HepG2 (cell line): ENCODE measurements around the gene NRDC. TPM values are rescaled to one million over a fixed set of nuclear protein-coding genes. Genes with fewer than 3 reads are reported as not detected.

ENCODE experiments used
- ATAC-seq: fragments of 200-7000 bp; cut with Tn5 transposase; 3 replicates; pipeline ENCODE4 v1.9.1; 2020; ENCODE audit warnings: mild to moderate bottlenecking, moderate library complexity
- BruUV-seq: library from RNA; stranded (reverse); fragments of 400-500 nt; replicated peaks from 2 replicates; lab custom pipeline; 2021; lab: Mats Ljungman, UMichigan
- CTCF ChIA-PET: fragments of 300-600 bp; formaldehyde crosslinking; extraction: SDS; loops from one replicate; lab custom pipeline; 2021; ENCODE audit warnings: low total read pairs, inconsistent platforms, low intra/inter-chr PET ratio; lab: Yijun Ruan, JAX
- POLR2A ChIA-PET: fragments of 350-600 bp; sonication (Branson Sonifier 250); formaldehyde crosslinking; loops from one replicate; lab custom pipeline; 2020; ENCODE audit warnings: antibody characterized with exemption, inconsistent platforms; lab: Yijun Ruan, JAX
- DNase-seq: peaks from one replicate; pipeline ENCODE4 v3.0.0-alpha.2; 2015; ENCODE audit warnings: low spot score
- FAIRE-seq: peaks from 3 replicates; lab custom pipeline; 2011; peaks lifted over from hg19 to GRCh38; lab: Jason Lieb, UNC
- H2AFZ ChIP-seq: one replicate; pipeline ENCODE4 v1.6.1; 2011; ENCODE audit warnings: low read length, inconsistent platforms
- H3K27ac ChIP-seq: fragments of 300-600 bp; 3 replicates; pipeline ENCODE4 v1.8.0; 2011; ENCODE audit warnings: mixed run types, mild to moderate bottlenecking, mixed read lengths, low read length, inconsistent platforms; ENCODE audit not compliant: insufficient read depth; ENCODE audit errors: extremely low read length
- H3K27me3 ChIP-seq, 2 experiments: fragments of 200-600 bp in 1 of 2; 2 replicates in 1 of 2; 3 replicates in 1 of 2; pipeline versions ENCODE4 v1.6.0 to v1.8.0; 2011; ENCODE audit warnings: low read length in 2 of 2, mild to moderate bottlenecking in 2 of 2, moderate library complexity in 2 of 2, inconsistent platforms in 1 of 2; ENCODE audit not compliant: insufficient read depth in 2 of 2, control insufficient read depth in 1 of 2
- H3K36me3 ChIP-seq, 2 experiments: fragments of 200-600 bp in 1 of 2; replicated peaks in 1 of 2; 2 replicates in 1 of 2; 3 replicates in 1 of 2; pipeline versions ENCODE4 v1.5.1 to v1.8.0; 2011; ENCODE audit warnings: low read length in 2 of 2, inconsistent platforms in 1 of 2; ENCODE audit not compliant: insufficient read depth in 2 of 2, control insufficient read depth in 1 of 2
- H3K4me1 ChIP-seq: 2 replicates; pipeline ENCODE4 v1.5.1; 2012; ENCODE audit warnings: low read length, inconsistent platforms; ENCODE audit not compliant: insufficient read depth
- H3K4me2 ChIP-seq: 2 replicates; pipeline ENCODE4 v1.6.0; 2011; ENCODE audit warnings: low read depth, low read length, inconsistent platforms
- H3K4me3 ChIP-seq, 3 experiments: fragments of 200-600 bp in 1 of 3; sonication (generic), shearing (Covaris generic) in 1 of 3; replicated peaks in 1 of 3; 2 replicates each; pipeline ENCODE4 v1.5.1; 2011 to 2016; ENCODE audit warnings: low read length in 3 of 3, inconsistent platforms in 2 of 3, low read depth in 2 of 3, mild to moderate bottlenecking in 2 of 3, control low read depth in 1 of 3, mixed read lengths in 1 of 3; ENCODE audit not compliant: insufficient read depth in 1 of 3
- H3K79me2 ChIP-seq: one replicate; pipeline ENCODE4 v1.6.1; 2011; ENCODE audit warnings: low read length, inconsistent platforms; ENCODE audit not compliant: insufficient read depth
- H3K9ac ChIP-seq: 2 replicates; pipeline ENCODE4 v1.6.0; 2011; ENCODE audit warnings: mild to moderate bottlenecking, low read depth, low read length, inconsistent platforms; ENCODE audit not compliant: insufficient read depth
- H3K9me3 ChIP-seq: 2 replicates; pipeline ENCODE4 v1.5.1; 2012; ENCODE audit warnings: mild to moderate bottlenecking, low read length
- H4K20me1 ChIP-seq: 2 replicates; pipeline ENCODE4 v1.6.0; 2011; ENCODE audit warnings: inconsistent platforms, mild to moderate bottlenecking, low read length, moderate library complexity; ENCODE audit not compliant: insufficient read depth
- DDIT3 ChIP-seq: sonication (generic); formaldehyde crosslinking; IDR thresholded peaks from 2 replicates; pipeline ENCODE4 v1.4.0; 2020; ENCODE audit warnings: mild to moderate bottlenecking, missing genetic modification reagents
- HCFC1 ChIP-seq: fragments of 150-350 bp; IDR thresholded peaks from 2 replicates; pipeline ENCODE4 v1.6.1; 2014; ENCODE audit warnings: low read depth, low read length
- HNF1B ChIP-seq: sonication (generic); formaldehyde crosslinking; IDR thresholded peaks from 2 replicates; pipeline ENCODE4 v1.5.1; 2020; ENCODE audit warnings: mild to moderate bottlenecking, moderate library complexity, missing genetic modification reagents
- RBM22 ChIP-seq: fragments of 200-400 bp; formaldehyde crosslinking; optimal IDR thresholded peaks from 2 replicates; pipeline ENCODE3; 2017; ENCODE audit warnings: mild to moderate bottlenecking, low read length, moderate library complexity
- SATB2 ChIP-seq: sonication (generic); formaldehyde crosslinking; IDR thresholded peaks from 2 replicates; pipeline ENCODE4 v1.5.0; 2020; ENCODE audit warnings: missing genetic modification reagents
- ZNF12 ChIP-seq: sonication (generic); formaldehyde crosslinking; IDR thresholded peaks from 2 replicates; pipeline ENCODE4 v1.5.0; 2020; ENCODE audit warnings: missing genetic modification reagents
- ZNF616 ChIP-seq: sonication (generic); formaldehyde crosslinking; IDR thresholded peaks from 2 replicates; pipeline ENCODE4 v1.5.0; 2020; ENCODE audit warnings: low read depth, mild to moderate bottlenecking, missing genetic modification reagents
- WGBS: methylation state at CpG from one replicate; pipeline ENCODE4 v1.1.6; 2017; ENCODE audit warnings: low lambda C conversion rate; 5-methylcytosine and 5-hydroxymethylcytosine counted together
- in situ Hi-C: cut with HindIII; loops from 2 replicates; pipeline ENCODE4 v1.10.0; 2017; ENCODE audit warnings: low pct_unique_long_range_greater_than_20kb; ENCODE audit not compliant: extremely low pct_ligation_motif_present
- intact Hi-C: fragments of 100-400 bp; cut with micrococcal nuclease; formaldehyde crosslinking; loops from one replicate; pipeline ENCODE4 v1.10.0; 2022; ENCODE audit not compliant: unreplicated experiment
- polyA plus RNA-seq, 8 experiments: library from polyadenylated mRNA; depleted of rRNA in 3 of 8; stranded (reverse) in 7 of 8; unstranded in 1 of 8; fragments of >200 nt; fragmentation: Illumina TruSeq in 4 of 8; extraction: Trizol in 4 of 8; gene quantifications; 2 replicates each; pipeline versions ENCODE4 v1.2.1 to v1.2.3, GENCODE V29; 2011 to 2016; ENCODE audit warnings: low read depth in 4 of 8, missing spikeins in 1 of 8, mixed read lengths in 1 of 8; ENCODE audit not compliant: insufficient read depth in 1 of 8
- total RNA-seq, 5 experiments: library from RNA; depleted of rRNA; stranded (reverse); fragments of >200 nt; fragmentation: Illumina TruSeq; extraction: Trizol; gene quantifications; 2 replicates each; pipeline ENCODE4 v1.2.3, GENCODE V29; 2016; ENCODE audit warnings: low read depth in 1 of 5

Gene NRDC
- total and polyA plus RNA-seq, 2 of the 13 experiments (the other 11 are each of a cell fraction or from before 2014, with no cell fraction given) = 57.6 to 64.9 TPM

- H4K20me1 ChIP-seq = no peaks in the 10 kb centered on the region
- ATAC-seq = no peak
- no peak overlapping the region for H2AFZ ChIP-seq
- no peak for DNase-seq
- no peaks in the 10 kb centered on the region for H3K4me1 ChIP-seq
- no peak overlapping the region for H3K27ac ChIP-seq
- intact Hi-C loops (no loop called here), in situ Hi-C loops (no loop called here)
- H3K27me3 ChIP-seq = no peaks in the 10 kb centered on the region
- FAIRE-seq = no peak
- POLR2A ChIA-PET = no interaction called here
- no peak overlapping the region for H3K9ac ChIP-seq
- no peak overlapping the region for H3K4me2 ChIP-seq
- no TSS peak for BruUV-seq
- peaks cover 39 to 86% of the 10 kb centered on the region in 2 experiments for H3K36me3 ChIP-seq
- WGBS = 85% methylated on average over 2 of the region's 2 CpGs
- no peak overlapping the region for H3K4me3 ChIP-seq
- no peaks in the 10 kb centered on the region for H3K9me3 ChIP-seq
- H3K79me2 ChIP-seq = no peaks in the 10 kb centered on the region
- TF ChIP-seq RBM22 = peak; percentile 28
- no peak for TF ChIP-seq ZNF616 (CRISPR knock-in tag)
- CTCF ChIA-PET = no interaction called here
Measured at GRCh38 chr1:51788938-51789337, 89.6 kb downstream of the NRDC start.

- no peak overlapping the region for H2AFZ ChIP-seq
- POLR2A ChIA-PET = no interaction called here
- BruUV-seq = no TSS peak
- TF ChIP-seq HNF1B (CRISPR knock-in tag) (no peak), ZNF12 (CRISPR knock-in tag) (no peak), HCFC1 (no peak), SATB2 (CRISPR knock-in tag) (no peak), DDIT3 (no peak)
- no peaks in the 10 kb centered on the region for H3K79me2 ChIP-seq
- no peak overlapping the region for H3K4me2 ChIP-seq
- ATAC-seq (no peak; the same call in 1 of the 3 replicates), DNase-seq (no peak), FAIRE-seq (no peak)
- WGBS = 98% methylated on average over 4 of the region's 4 CpGs
- CTCF ChIA-PET = no interaction called here
- H4K20me1 ChIP-seq = no peaks in the 10 kb centered on the region
- no peak overlapping the region for H3K27ac ChIP-seq
- peaks cover 39 to 80% of the 10 kb centered on the region in 2 experiments for H3K36me3 ChIP-seq
- H3K4me1 ChIP-seq = no peaks in the 10 kb centered on the region
- intact Hi-C loops (no loop called here), in situ Hi-C loops (no loop called here)
- H3K27me3 ChIP-seq = no peaks in the 10 kb centered on the region
- no peaks in the 10 kb centered on the region for H3K9me3 ChIP-seq
- H3K4me3 ChIP-seq = no peak overlapping the region
- H3K9ac ChIP-seq = no peak overlapping the region
Measured at GRCh38 chr1:51784997-51785421, 93.5 kb downstream of the NRDC start.
